ACHN (cell line): ENCODE results near the gene WNK3.

Experiments
- DNase-seq: peaks from one replicate; pipeline ENCODE4 v3.0.0-alpha.2; 2015
- in situ Hi-C: cut with HindIII; loops from 2 replicates; pipeline ENCODE4 v1.10.0; 2017; ENCODE audit warnings: low sequenced_read_pairs, low pct_ligation_motif_present, low pct_unique_long_range_greater_than_20kb

WNK3 gene

GRCh38 chrX:54178100-54178940, 179.5 kb downstream of the WNK3 start:
- peak; percentile 52 for DNase-seq
- in situ Hi-C loops, result no loop called here

GRCh38 chrX:54177306-54177705, 180.5 kb downstream of the WNK3 start:
- no peak for DNase-seq

GRCh38 chrX:54173791-54174190, 184.1 kb downstream of the WNK3 start:
- no peak for DNase-seq
- in situ Hi-C loops, result no loop called here

More at GRCh38 chrX:54177306-54177705, 180.5 kb downstream of the WNK3 start:
- in situ Hi-C loops, result no loop called here

GRCh38 chrX:54172455-54172854, 185.4 kb downstream of the WNK3 start:
- in situ Hi-C loops, result no loop called here
- no peak for DNase-seq

GRCh38 chrX:54171527-54172250, 186.2 kb downstream of the WNK3 start:
- no peak for DNase-seq
- in situ Hi-C loops, result no loop called here

- no peak for DNase-seq
- in situ Hi-C loops, result no loop called here
Measured at GRCh38 chrX:54171091-54171490, 186.8 kb downstream of the WNK3 start.

GRCh38 chrX:54166915-54167314, 190.9 kb downstream of the WNK3 start:
- no peak for DNase-seq
- in situ Hi-C loops, result no loop called here

GRCh38 chrX:54157561-54157960, 200.3 kb downstream of the WNK3 start:
- no peak for DNase-seq
- in situ Hi-C loops, result no loop called here
